PC-9 (cell line): ENCODE data around the gene RPP25L. TPM values are rescaled to one million over a fixed set of nuclear protein-coding genes. Genes with fewer than 3 reads are reported as not detected.
A peak's percentile ranks its signal among the peaks of the same experiment; 100 is the strongest.

Experiments used
- BruUV-seq: library from RNA; stranded (reverse); fragments of 400-500 nt; replicated peaks from 2 replicates; lab custom pipeline; 2021; lab: Mats Ljungman, UMichigan
- CTCF ChIA-PET: fragments of 300-600 bp; sonication (Branson Sonifier 250); formaldehyde crosslinking; loops from one replicate; lab custom pipeline; 2022; ENCODE audit warnings: antibody characterized with exemption; lab: Charles Lee
- POLR2A ChIA-PET: fragments of 300-600 bp; sonication (Branson Sonifier 250); formaldehyde crosslinking; loops from one replicate; lab custom pipeline; 2022; ENCODE audit warnings: antibody characterized with exemption; ENCODE audit not compliant: unreplicated experiment; lab: Charles Lee
- DNase-seq, 2 experiments: peaks; one replicate each; pipeline versions ENCODE4 v3.0.0 to v3.0.0-alpha.2; 2015 to 2022; ENCODE audit warnings: mixed read lengths in 1 of 2
- H2AFZ ChIP-seq: fragments of 200-600 bp; sonication (generic); 2 replicates; pipeline ENCODE4 v1.8.1; 2017; ENCODE audit warnings: antibody characterized with exemption
- H3F3A ChIP-seq: fragments of 200-600 bp; sonication (generic); 2 replicates; pipeline ENCODE4 v1.8.1; 2017; ENCODE audit warnings: antibody characterized with exemption, mild to moderate bottlenecking, low read depth; ENCODE audit not compliant: insufficient read depth
- H3K27ac ChIP-seq: fragments of 200-600 bp; sonication (generic); 2 replicates; pipeline ENCODE4 v1.6.1; 2016; ENCODE audit warnings: mixed run types
- H3K27me3 ChIP-seq: fragments of 200-600 bp; sonication (generic); 2 replicates; pipeline ENCODE4 v1.6.1; 2016; ENCODE audit warnings: low read depth, mixed run types; ENCODE audit not compliant: insufficient read depth
- H3K36me3 ChIP-seq: fragments of 200-600 bp; sonication (generic); 2 replicates; pipeline ENCODE4 v1.6.1; 2016; ENCODE audit warnings: low read depth, mixed run types
- H3K4me1 ChIP-seq: fragments of 200-600 bp; sonication (generic); replicated peaks from 2 replicates; pipeline ENCODE4 v1.6.1; 2016; ENCODE audit warnings: mixed run types; ENCODE audit not compliant: insufficient read depth
- H3K4me2 ChIP-seq: fragments of 200-600 bp; sonication (generic); 2 replicates; pipeline ENCODE4 v1.6.1; 2017; ENCODE audit warnings: mixed run types
- H3K4me3 ChIP-seq: fragments of 200-600 bp; sonication (generic); 2 replicates; pipeline ENCODE4 v1.6.1; 2016; ENCODE audit warnings: mixed run types
- H3K79me2 ChIP-seq: fragments of 200-600 bp; sonication (generic); 2 replicates; pipeline ENCODE4 v1.6.1; 2017; ENCODE audit warnings: low read depth, mixed run types
- H3K9me2 ChIP-seq: fragments of 200-600 bp; sonication (generic); 2 replicates; pipeline ENCODE4 v1.8.1; 2017; ENCODE audit warnings: mild to moderate bottlenecking; ENCODE audit not compliant: insufficient read depth
- H3K9me3 ChIP-seq: fragments of 200-600 bp; sonication (generic); 2 replicates; pipeline ENCODE4 v1.8.1; 2016; ENCODE audit warnings: low read depth; ENCODE audit not compliant: insufficient read depth
- H4K20me1 ChIP-seq: fragments of 200-600 bp; sonication (generic); 2 replicates; pipeline ENCODE4 v1.8.1; 2017; ENCODE audit not compliant: insufficient read depth
- EZH2 ChIP-seq: fragments of 200-600 bp; sonication (generic); IDR thresholded peaks from 2 replicates; pipeline ENCODE4 v1.8.0; 2017; ENCODE audit warnings: antibody characterized with exemption, low read depth
- intact Hi-C: fragments of 100-400 bp; cut with micrococcal nuclease; formaldehyde crosslinking; loops from one replicate; pipeline ENCODE4 v1.10.0; 2022; ENCODE audit not compliant: unreplicated experiment
- total RNA-seq: library from RNA; stranded (reverse); gene quantifications from 2 replicates; pipeline ENCODE4 v1.2.3, GENCODE V29; 2021
- TF ChIP-seq, protein P1 (sequence below): fragments of 200-600 bp; sonication (generic); conservative IDR thresholded peaks from 2 replicates; pipeline ENCODE4 v1.6.1; 2017; ENCODE audit warnings: mixed run types, antibody characterized with exemption, mild to moderate bottlenecking, moderate library complexity

The RPP25L gene
- total RNA-seq, 1 experiment from 2014 or later, result 15.6 TPM

DNA sequence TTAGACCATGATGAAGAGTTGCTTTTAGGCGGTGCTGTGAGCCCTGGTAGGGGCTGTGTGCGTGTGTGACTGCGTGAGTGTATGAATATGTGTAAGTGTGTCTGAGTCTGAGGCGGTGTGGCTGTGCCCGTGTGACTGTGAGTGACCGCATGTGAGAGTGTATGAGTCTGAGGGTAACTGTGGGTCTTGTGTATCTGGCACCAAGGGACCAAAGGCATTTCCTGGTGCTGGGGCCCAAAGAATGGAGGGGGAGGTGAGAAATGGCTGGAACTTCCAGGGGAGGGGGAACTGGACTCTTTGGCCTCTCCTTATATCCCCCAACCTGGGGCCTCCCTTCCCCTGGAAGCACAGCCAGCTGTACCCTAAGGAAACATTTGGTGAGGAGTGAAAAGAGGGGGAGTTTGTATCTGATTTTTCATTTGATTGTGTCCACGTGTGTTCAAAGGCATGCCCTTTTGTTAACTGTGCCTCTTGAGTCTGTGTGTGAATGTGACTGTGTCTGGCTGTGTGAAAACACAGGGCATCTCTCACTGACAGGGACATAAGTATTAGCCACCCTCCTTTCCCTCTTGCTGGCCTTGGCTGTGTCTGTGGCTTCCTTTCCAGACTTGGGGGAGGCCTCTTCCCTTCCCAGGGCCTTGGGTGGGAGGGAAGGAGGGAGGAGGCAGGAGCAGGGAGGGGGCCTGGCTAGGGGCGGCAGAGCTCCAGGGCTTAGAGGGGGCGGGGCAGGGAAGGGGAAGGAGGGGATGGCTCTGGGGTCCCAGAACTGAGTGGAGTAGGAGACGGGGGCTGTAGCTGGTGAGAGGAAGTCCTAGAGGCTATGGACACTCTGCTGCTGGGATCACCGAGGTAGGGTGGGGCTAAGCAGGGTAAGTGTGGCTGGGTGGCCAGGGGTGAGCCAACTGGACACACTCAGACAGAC, 41.5 kb upstream of the RPP25L start:
- POLR2A ChIA-PET, result no interaction called here
- Histone ChIP-seq H3K9me3 (no peaks in the 10 kb centered on the region), H3K9me2 (no peaks in the 10 kb centered on the region), H3K79me2 (no peaks in the 10 kb centered on the region), H3K4me1 (peaks cover 8% of the 10 kb centered on the region), H2AFZ (no peak overlapping the region), H3K4me2 (peak overlapping the region; percentile 74; the same call in 1 of the 2 replicates), H3F3A (peaks cover 7% of the 10 kb centered on the region; the same call in 1 of the 2 replicates), H3K27me3 (no peaks in the 10 kb centered on the region), H3K36me3 (no peaks in the 10 kb centered on the region), H3K4me3 (no peak overlapping the region), H4K20me1 (no peaks in the 10 kb centered on the region), H3K27ac (no peak overlapping the region)
- intact Hi-C loops, result no loop called here
- no peak for TF ChIP-seq EZH2
- TF ChIP-seq, protein P1, sequence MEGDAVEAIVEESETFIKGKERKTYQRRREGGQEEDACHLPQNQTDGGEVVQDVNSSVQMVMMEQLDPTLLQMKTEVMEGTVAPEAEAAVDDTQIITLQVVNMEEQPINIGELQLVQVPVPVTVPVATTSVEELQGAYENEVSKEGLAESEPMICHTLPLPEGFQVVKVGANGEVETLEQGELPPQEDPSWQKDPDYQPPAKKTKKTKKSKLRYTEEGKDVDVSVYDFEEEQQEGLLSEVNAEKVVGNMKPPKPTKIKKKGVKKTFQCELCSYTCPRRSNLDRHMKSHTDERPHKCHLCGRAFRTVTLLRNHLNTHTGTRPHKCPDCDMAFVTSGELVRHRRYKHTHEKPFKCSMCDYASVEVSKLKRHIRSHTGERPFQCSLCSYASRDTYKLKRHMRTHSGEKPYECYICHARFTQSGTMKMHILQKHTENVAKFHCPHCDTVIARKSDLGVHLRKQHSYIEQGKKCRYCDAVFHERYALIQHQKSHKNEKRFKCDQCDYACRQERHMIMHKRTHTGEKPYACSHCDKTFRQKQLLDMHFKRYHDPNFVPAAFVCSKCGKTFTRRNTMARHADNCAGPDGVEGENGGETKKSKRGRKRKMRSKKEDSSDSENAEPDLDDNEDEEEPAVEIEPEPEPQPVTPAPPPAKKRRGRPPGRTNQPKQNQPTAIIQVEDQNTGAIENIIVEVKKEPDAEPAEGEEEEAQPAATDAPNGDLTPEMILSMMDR, result no peak
- BruUV-seq, result no TSS peak
- DNase-seq, result no peak
- CTCF ChIA-PET, result no interaction called here

DNA sequence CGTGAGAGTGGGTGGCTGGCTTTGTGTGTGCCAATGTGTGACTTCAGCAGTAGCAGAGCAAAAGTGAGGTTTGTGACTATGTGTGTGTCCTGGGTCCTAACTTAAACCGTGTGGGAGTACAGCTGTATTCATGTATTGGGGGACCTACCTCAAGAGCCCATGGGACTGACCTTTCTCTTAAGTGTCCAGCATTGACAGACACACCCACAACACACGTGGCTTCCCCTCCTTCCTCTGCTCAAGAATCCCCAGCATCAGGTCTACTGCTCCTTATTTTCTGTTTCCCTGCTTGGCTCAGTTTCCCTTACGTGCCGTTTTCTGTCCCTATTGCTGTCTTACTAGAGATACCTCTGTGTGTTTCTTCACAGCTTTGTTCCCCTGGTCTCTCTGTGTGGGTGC, 40.7 kb upstream of the RPP25L start:
- ChIA-PET POLR2A (no interaction called here), CTCF (no interaction called here)
- peak overlapping the region; percentile 54; the same call in 1 of the 2 replicates for H3K4me3 ChIP-seq
- H2AFZ ChIP-seq, result no peak overlapping the region
- no peaks in the 10 kb centered on the region for H3K36me3 ChIP-seq
- no peaks in the 10 kb centered on the region for H4K20me1 ChIP-seq
- H3K4me2 ChIP-seq, result peak overlapping the region; percentile 74
- no peak for DNase-seq
- TF ChIP-seq EZH2, result no peak
- TF ChIP-seq, protein P1, result no peak
- H3F3A ChIP-seq, result peaks cover 7% of the 10 kb centered on the region; the same call in 1 of the 2 replicates
- no TSS peak for BruUV-seq
- H3K9me2 ChIP-seq, result no peaks in the 10 kb centered on the region
- H3K4me1 ChIP-seq, result peaks cover 13% of the 10 kb centered on the region
- H3K79me2 ChIP-seq, result peaks cover 7% of the 10 kb centered on the region; the same call in 1 of the 2 replicates
- no peak overlapping the region for H3K27ac ChIP-seq
- no peaks in the 10 kb centered on the region for H3K9me3 ChIP-seq
- intact Hi-C loops, result no loop called here
- no peaks in the 10 kb centered on the region for H3K27me3 ChIP-seq

DNA sequence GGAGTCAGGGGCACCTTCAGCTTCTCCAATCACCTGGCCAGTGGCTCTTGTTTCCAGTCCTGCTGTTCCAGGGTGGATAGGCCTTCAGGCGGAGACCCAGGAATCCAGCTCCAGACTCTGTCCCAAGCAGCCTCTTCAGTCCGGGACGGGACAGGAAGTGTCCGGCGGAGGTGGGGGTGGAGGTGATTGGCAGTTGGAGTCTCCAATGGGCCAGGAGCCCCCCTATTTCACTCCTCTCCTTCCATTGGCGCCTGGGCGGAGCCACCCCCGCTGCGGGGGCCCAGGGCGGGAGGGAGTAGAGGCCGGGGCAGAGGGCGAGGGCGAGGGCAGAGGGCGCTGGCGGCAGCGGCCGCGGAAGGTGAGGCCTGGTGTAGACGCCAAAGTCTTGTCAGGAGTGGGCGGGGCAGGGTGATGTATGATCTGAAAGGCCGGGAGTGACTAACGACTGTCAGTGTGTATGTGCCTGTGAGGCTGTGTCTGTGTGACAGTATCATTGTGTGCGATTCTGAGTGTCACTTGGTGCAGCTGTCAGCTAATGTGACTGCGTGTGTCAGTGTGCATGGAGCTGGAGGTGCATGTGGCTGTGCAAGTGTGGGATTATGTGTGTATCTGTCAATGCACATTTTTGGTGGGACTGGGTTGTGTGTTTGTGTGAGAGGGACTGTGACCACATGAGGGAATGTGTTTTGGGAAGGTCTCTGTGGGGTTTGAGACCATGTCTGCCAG, 40.1 kb upstream of the RPP25L start, which contains the start of gene IL11RA:
Gene IL11RA (plus strand): TSS at position 310 of the 726 bp plus-strand sequence. CDS start 3,033 bp downstream, outside the sequence.
- TF ChIP-seq, protein P1, result no peak
- ChIA-PET CTCF (no interaction called here), POLR2A (interaction anchor here (0.6 kb wide), 1 partner anchor 1362 kb away, joined by 6 read pairs; the partner anchor contains the start of gene NFX1)
- Histone ChIP-seq H3K27ac (0 out of 2 replicates have a peak within 1 kb of the TSS, but pooled peaks have one; percentile 19), H3K4me2 (peak within 1 kb of the TSS; percentile 74), H2AFZ (peak within 1 kb of the TSS; percentile 77), H3K4me1 (peaks cover 19% of the 10 kb centered on the region), H3K27me3 (no peaks in the 10 kb centered on the region), H3K36me3 (no peaks in the 10 kb centered on the region), H3K4me3 (peak within 1 kb of the TSS; percentile 54; the same call in 1 of the 2 replicates), H3K79me2 (peaks cover 10% of the 10 kb centered on the region; the same call in 1 of the 2 replicates), H3F3A (peaks cover 7% of the 10 kb centered on the region; the same call in 1 of the 2 replicates), H3K9me2 (no peaks in the 10 kb centered on the region), H4K20me1 (no peaks in the 10 kb centered on the region), H3K9me3 (no peaks in the 10 kb centered on the region)
- peak; percentile 65 to 86 for DNase-seq
- BruUV-seq, result no TSS peak
- intact Hi-C loops, result no loop called here
